GM10266 (cell line): ENCODE results near the gene VWF.

Source experiments
- DNase-seq: peaks from one replicate; pipeline ENCODE4 v3.0.0; 2012; ENCODE audit errors: extremely low spot score
- TF ChIP-seq, protein P1 (sequence below): IDR thresholded peaks from 2 replicates; pipeline ENCODE4 v1.5.1; 2012; ENCODE audit warnings: mild to moderate bottlenecking, low read depth; ENCODE audit not compliant: control insufficient read depth, insufficient read depth; ENCODE audit errors: missing control alignments

VWF gene

DNA sequence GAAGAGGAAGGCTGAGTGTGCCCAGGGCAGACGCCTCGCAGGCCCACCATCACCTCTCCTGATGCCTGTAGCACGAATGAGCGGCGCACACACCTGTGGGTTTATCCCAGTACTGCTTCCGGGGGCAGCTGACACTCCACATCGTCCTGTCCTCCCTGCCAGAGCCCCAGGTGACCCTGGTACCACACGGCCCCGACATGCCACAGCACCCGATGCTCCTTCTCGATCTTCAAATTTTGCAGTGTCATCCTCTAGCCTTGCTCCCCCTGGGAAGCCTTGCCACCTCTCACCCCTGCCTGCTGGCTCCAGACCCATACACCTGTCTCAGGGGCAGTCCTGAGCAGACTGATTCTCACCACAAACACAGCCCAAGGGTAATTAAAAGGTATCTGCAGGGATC is 220.0 kb downstream of the VWF start:
- TF ChIP-seq, protein P1, sequence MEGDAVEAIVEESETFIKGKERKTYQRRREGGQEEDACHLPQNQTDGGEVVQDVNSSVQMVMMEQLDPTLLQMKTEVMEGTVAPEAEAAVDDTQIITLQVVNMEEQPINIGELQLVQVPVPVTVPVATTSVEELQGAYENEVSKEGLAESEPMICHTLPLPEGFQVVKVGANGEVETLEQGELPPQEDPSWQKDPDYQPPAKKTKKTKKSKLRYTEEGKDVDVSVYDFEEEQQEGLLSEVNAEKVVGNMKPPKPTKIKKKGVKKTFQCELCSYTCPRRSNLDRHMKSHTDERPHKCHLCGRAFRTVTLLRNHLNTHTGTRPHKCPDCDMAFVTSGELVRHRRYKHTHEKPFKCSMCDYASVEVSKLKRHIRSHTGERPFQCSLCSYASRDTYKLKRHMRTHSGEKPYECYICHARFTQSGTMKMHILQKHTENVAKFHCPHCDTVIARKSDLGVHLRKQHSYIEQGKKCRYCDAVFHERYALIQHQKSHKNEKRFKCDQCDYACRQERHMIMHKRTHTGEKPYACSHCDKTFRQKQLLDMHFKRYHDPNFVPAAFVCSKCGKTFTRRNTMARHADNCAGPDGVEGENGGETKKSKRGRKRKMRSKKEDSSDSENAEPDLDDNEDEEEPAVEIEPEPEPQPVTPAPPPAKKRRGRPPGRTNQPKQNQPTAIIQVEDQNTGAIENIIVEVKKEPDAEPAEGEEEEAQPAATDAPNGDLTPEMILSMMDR: no peak
- DNase-seq: no peak

DNA sequence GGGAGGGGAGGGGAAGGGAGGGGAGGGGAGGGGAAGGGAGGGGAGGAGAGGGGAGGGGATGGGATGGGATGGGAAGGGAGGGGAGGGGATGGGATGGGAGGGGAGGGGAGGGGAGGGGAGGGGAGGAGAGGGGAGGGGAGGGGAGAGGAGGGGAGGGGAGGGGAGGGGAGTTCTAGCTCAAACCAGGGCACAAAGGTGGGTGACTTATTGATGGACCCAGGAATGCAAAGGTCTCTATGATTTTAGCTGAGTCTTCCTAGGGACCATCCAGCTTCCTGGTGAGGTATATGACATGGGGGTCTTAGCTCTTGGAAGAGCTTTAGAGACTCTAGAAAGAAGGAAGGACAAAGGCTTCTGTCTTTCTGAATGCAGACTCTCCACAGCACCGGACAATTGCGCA is 221.7 kb downstream of the VWF start:
- no peak for DNase-seq
- TF ChIP-seq, protein P1: no peak

DNA sequence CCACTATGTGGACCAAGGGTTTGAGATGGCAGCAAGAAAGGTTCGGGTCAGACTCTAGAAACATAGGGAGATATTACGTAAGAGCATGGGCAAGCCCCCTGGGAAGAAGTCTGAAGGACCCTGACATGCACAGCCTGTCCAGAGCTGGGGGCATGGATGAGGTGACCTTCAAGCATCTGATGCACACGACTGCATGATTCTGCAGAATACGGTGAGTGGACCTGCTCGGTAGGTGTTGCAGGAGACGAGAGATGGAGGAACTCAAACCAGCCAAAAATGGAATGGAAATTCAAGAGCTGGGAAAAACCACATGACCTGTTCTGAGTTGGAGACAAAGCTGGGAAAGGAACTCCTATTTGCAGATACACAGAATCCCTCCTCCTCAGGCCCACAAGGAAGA is 223.1 kb downstream of the VWF start:
- no peak for DNase-seq
- TF ChIP-seq, protein P1: no peak

DNA sequence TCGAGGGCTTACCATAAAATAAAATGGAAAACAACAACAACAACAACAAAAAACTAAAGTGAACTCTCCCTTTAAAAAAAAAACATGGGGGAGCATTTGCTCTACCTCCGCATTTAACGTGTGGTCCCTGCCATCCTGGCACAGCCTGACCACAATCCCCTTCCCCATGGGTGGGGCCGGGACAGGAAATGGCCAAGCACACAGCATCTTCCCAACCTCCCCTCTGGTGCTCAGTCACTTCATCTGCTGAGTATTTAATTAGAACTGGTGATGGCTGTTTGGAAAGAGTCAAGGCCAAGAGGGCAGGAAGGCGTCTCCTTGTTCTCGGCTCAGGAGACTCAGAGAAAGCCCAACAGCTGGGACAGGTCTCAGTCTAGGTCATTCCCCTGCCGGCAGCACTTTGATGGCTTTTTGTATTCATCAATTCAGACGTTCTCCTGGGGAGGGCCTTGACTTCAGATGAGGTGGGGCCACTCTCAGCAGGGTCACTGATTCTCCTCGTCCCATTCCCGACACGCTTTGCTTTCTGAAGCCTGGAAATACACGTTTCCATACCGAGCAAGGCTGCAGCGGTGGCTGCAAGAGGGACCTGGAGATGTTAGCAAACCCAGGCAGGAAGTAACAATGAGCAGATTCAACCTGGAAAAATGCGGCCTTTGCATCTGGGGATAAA is 223.8 kb downstream of the VWF start:
- TF ChIP-seq, protein P1: no peak
- no peak for DNase-seq

DNA sequence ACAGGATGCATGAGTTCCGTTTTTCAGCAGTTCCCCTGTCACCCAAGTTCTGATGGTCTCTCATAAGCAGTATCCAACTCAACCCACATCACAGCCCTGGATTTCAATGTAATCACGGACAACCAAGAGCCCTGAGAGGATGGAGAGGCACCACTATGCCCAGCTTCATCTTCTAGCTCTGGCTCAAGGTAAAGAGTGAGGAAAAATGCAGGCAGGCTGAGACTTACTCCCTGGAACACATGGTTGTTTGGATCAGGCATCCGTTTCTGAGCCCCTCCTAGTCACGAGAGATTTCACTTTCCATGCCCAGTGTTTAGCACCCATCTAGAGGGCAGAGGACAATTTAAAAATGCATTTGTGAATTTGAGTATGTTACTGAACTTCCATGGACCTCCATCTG is 224.4 kb downstream of the VWF start:
- DNase-seq: no peak
- TF ChIP-seq, protein P1: no peak

DNA sequence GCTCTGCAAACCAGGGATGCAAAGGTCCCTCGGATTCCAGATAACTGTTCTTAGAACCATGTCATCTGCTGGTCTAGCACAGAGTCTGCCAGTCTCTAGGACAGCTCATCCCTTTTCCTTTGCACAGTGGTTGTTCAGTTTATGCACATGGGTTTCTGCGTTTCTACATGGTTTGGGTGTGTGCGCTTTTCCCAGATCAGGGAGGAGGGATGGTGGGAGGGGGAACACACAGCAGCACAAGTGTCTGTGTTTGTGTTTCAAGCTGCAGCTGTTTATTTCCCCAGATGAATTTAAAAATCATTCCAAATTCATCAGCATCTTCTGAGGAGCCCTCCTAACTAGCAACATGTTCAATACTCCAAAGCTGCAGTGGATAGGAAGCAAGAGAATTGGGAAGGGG is 224.8 kb downstream of the VWF start:
- TF ChIP-seq, protein P1: no peak

DNA sequence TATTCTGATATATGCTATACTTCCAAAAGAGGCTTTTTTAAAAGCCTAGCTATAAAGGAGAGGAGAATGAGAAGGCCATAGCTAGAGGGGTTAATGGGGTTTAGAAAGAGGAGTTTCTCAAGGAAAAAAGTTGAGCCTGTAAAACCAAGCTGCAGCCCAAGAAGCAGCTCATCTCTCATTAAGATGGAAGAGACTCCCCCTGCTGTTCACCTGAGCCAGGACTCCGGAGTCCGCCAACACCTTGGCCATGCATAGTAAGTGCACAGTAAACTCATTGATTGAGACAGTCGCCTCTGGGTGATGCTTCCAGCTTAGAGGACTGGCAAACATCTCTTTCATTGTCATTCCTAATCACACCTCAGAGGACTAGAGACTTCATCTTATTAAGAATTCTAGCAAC is 225.6 kb downstream of the VWF start:
- no peak for DNase-seq

More for the DNA sequence above, 224.8 kb downstream of the VWF start:
- no peak for DNase-seq

More for the DNA sequence above, 225.6 kb downstream of the VWF start:
- TF ChIP-seq, protein P1: no peak
